Right cardiac atrium (tissue), 5 donors: ENCODE results near the gene C3orf18. TPM values are rescaled to one million over a fixed set of nuclear protein-coding genes. Genes with fewer than 3 reads are reported as not detected.

Source experiments
- ATAC-seq, 2 donors: fragments of 200-7000 bp; cut with Tn5 transposase; one replicate each; pipeline versions ENCODE4 v1.8.0 to v1.9.1; 2020; ENCODE audit warnings: moderate library complexity in 2 of 2, mild to moderate bottlenecking in 1 of 2
- DNase-seq, 3 donors: peaks; one replicate each; pipeline ENCODE4 v3.0.0-alpha.2; 2020
- H3K27ac ChIP-seq: one replicate; pipeline ENCODE4 v1.5.1; 2013; ENCODE audit warnings: mild to moderate bottlenecking, low read length, control low read depth, moderate library complexity
- H3K27me3 ChIP-seq: one replicate; pipeline ENCODE4 v1.6.1; 2013; ENCODE audit not compliant: control insufficient read depth, insufficient read depth
- H3K4me1 ChIP-seq: one replicate; pipeline ENCODE4 v1.6.1; 2013; ENCODE audit warnings: low read length; ENCODE audit not compliant: control insufficient read depth, insufficient read depth
- H3K4me3 ChIP-seq: one replicate; pipeline ENCODE4 v1.5.1; 2013; ENCODE audit warnings: low read length, control low read depth
- H3K9me3 ChIP-seq: one replicate; pipeline ENCODE4 v1.6.1; 2013; ENCODE audit warnings: low read length; ENCODE audit not compliant: control insufficient read depth
- WGBS: extraction: QIAGEN DNeasy Blood & Tissue Kit; methylation state at CpG from one replicate; pipeline ENCODE4 v1.1.7; 2013; 5-methylcytosine and 5-hydroxymethylcytosine counted together
- intact Hi-C, 4 donors: fragments of 100-400 bp; cut with DNase I; formaldehyde crosslinking; loops; one replicate each; pipeline versions ENCODE4 v1.11.0 to v1.14.0; 2022 to 2023
- polyA plus RNA-seq: library from polyadenylated mRNA; stranded (reverse); fragments of 200-250 nt; gene quantifications from one replicate; pipeline ENCODE4 v1.2.3, GENCODE V29; 2013
- total RNA-seq, 4 donors: library from RNA; stranded (reverse); fragmentation: NEBNext Ultra II Directional; extraction: Animal tissue kit (Norgen Biotek cat#: 25700); gene quantifications; one replicate each; pipeline ENCODE4 v1.2.1, GENCODE V29; 2021
- donor health status: healthy with polysubstance abuse.
- donor health status: DM: no; HTN: yes; CAD: no.
- donor health status: DM: no; HTN: no; CAD: no.
- donor health status: DM: no; HTN: yes; CAD: no; lungs with severe emphysema.
- donor health status: DM: yes; HTN: yes; CAD: no.

Gene C3orf18
- total and polyA plus RNA-seq, 5 donors, result 27.2 to 44.2 (median 38.2) TPM

- ATAC-seq, result no peak
- peak in 2 of 3 donors; percentile 4 to 39 for DNase-seq
- Histone ChIP-seq H3K4me1 (peaks cover 24% of the 10 kb centered on the region), H3K4me3 (no peak overlapping the region), H3K27me3 (no peaks in the 10 kb centered on the region), H3K9me3 (no peaks in the 10 kb centered on the region), H3K27ac (peak overlapping the region; percentile 31)
- WGBS, result 70% methylated on average over 5 of the region's 5 CpGs
- intact Hi-C loops, result no loop called here
These were observed 36.6 kb upstream of the C3orf18 start for GRCh38 chr3:50604110-50604621.

- Histone ChIP-seq H3K27ac (no peak overlapping the region), H3K9me3 (no peaks in the 10 kb centered on the region), H3K4me1 (peaks cover 24% of the 10 kb centered on the region), H3K4me3 (no peak overlapping the region), H3K27me3 (no peaks in the 10 kb centered on the region)
- intact Hi-C loops, result no loop called here
- DNase-seq (peak in 2 of 3 donors; percentile 12 to 18), ATAC-seq (no peak)
- 69% methylated on average over 4 of the region's 4 CpGs for WGBS
These were observed 35.9 kb upstream of the C3orf18 start for GRCh38 chr3:50603261-50604109.

GRCh38 chr3:50602595-50603191 lies 35.1 kb upstream of the C3orf18 start:
- intact Hi-C loops, result no loop called here
- H3K27ac ChIP-seq, result peak overlapping the region; percentile 99
- peaks cover 24% of the 10 kb centered on the region for H3K4me1 ChIP-seq
- peak in 2 of 3 donors; percentile 13 to 57 for DNase-seq
- no peaks in the 10 kb centered on the region for H3K9me3 ChIP-seq
- no peak overlapping the region for H3K4me3 ChIP-seq
- H3K27me3 ChIP-seq, result no peaks in the 10 kb centered on the region
- no peak for ATAC-seq
- WGBS, result 74% methylated on average over 9 of the region's 9 CpGs

- ATAC-seq, result peak; percentile 87 to 88
- Histone ChIP-seq H3K27me3 (no peaks in the 10 kb centered on the region), H3K9me3 (no peaks in the 10 kb centered on the region), H3K4me1 (peaks cover 24% of the 10 kb centered on the region), H3K4me3 (no peak overlapping the region), H3K27ac (peak overlapping the region; percentile 99)
- DNase-seq, result peak; percentile 96 to 99 (median 99)
- 4% methylated on average over 14 of the region's 14 CpGs for WGBS
- intact Hi-C loops, result no loop called here
These were observed 33.5 kb upstream of the C3orf18 start for GRCh38 chr3:50600841-50601591.

- ATAC-seq, result no peak
- peak in 2 of 3 donors; percentile 65 to 74 for DNase-seq
- intact Hi-C loops, result no loop called here
- Histone ChIP-seq H3K4me3 (no peak overlapping the region), H3K9me3 (no peaks in the 10 kb centered on the region), H3K27ac (peak overlapping the region; percentile 80), H3K27me3 (no peaks in the 10 kb centered on the region), H3K4me1 (peaks cover 24% of the 10 kb centered on the region)
- WGBS, result 65% methylated on average over 9 of the region's 9 CpGs
These were observed 32.7 kb upstream of the C3orf18 start for GRCh38 chr3:50600141-50600753.

GRCh38 chr3:50599716-50600118 lies 32.2 kb upstream of the C3orf18 start:
- no peaks in the 10 kb centered on the region for H3K9me3 ChIP-seq
- WGBS, result 73% methylated on average over 1 of the region's 1 CpG
- H3K4me3 ChIP-seq, result no peak overlapping the region
- peak overlapping the region; percentile 80 for H3K27ac ChIP-seq
- no peak for ATAC-seq
- intact Hi-C loops, result no loop called here
- DNase-seq, result peak in 2 of 3 donors; percentile 56 to 59
- no peaks in the 10 kb centered on the region for H3K27me3 ChIP-seq
- peaks cover 19% of the 10 kb centered on the region for H3K4me1 ChIP-seq

GRCh38 chr3:50599115-50599715 lies 31.7 kb upstream of the C3orf18 start:
- no peaks in the 10 kb centered on the region for H3K9me3 ChIP-seq
- DNase-seq (peak in 2 of 3 donors; percentile 49 to 58), ATAC-seq (no peak)
- no peak overlapping the region for H3K4me3 ChIP-seq
- peak overlapping the region; percentile 80 for H3K27ac ChIP-seq
- peaks cover 19% of the 10 kb centered on the region for H3K4me1 ChIP-seq
- no peaks in the 10 kb centered on the region for H3K27me3 ChIP-seq
- intact Hi-C loops, result no loop called here
- 72% methylated on average over 6 of the region's 6 CpGs for WGBS

- DNase-seq (peak in 2 of 3 donors; percentile 42 to 62), ATAC-seq (no peak)
- 31% methylated on average over 2 of the region's 2 CpGs for WGBS
- no peaks in the 10 kb centered on the region for H3K9me3 ChIP-seq
- no peaks in the 10 kb centered on the region for H3K27me3 ChIP-seq
- H3K27ac ChIP-seq, result no peak overlapping the region
- no peak overlapping the region for H3K4me3 ChIP-seq
- peaks cover 9% of the 10 kb centered on the region for H3K4me1 ChIP-seq
- intact Hi-C loops, result no loop called here
These were observed 26.8 kb upstream of the C3orf18 start for GRCh38 chr3:50594253-50594785.

- Histone ChIP-seq H3K27ac (peak overlapping the region; percentile 25), H3K4me3 (no peak overlapping the region), H3K9me3 (no peaks in the 10 kb centered on the region), H3K4me1 (peaks cover 13% of the 10 kb centered on the region), H3K27me3 (no peaks in the 10 kb centered on the region)
- WGBS, result 41% methylated on average over 5 of the region's 5 CpGs
- intact Hi-C loops, result no loop called here
- peak; percentile 34 to 40 for ATAC-seq
- peak in 2 of 3 donors; percentile 66 for DNase-seq
These were observed 25.0 kb upstream of the C3orf18 start for GRCh38 chr3:50592568-50592967.

- Histone ChIP-seq H3K27me3 (no peaks in the 10 kb centered on the region), H3K9me3 (no peaks in the 10 kb centered on the region), H3K27ac (no peak overlapping the region), H3K4me3 (no peak overlapping the region), H3K4me1 (peaks cover 13% of the 10 kb centered on the region)
- ATAC-seq, result no peak
- intact Hi-C loops, result no loop called here
- peak in 2 of 3 donors; percentile 28 to 50 for DNase-seq
- WGBS, result 64% methylated on average over 9 of the region's 9 CpGs
These were observed 23.7 kb upstream of the C3orf18 start for GRCh38 chr3:50591196-50591741.
